Activated CD8-positive, alpha-beta memory T cell treated with anti-CD3 and anti-CD28 coated beads, Interleukin-2, amount 50 U/mL, for 4 hours (primary cell): ENCODE results near the gene PWP2.

Experiments used
- DNase-seq: peaks from one replicate; pipeline ENCODE4 v3.0.0-alpha.2; 2020

Gene PWP2

DNA sequence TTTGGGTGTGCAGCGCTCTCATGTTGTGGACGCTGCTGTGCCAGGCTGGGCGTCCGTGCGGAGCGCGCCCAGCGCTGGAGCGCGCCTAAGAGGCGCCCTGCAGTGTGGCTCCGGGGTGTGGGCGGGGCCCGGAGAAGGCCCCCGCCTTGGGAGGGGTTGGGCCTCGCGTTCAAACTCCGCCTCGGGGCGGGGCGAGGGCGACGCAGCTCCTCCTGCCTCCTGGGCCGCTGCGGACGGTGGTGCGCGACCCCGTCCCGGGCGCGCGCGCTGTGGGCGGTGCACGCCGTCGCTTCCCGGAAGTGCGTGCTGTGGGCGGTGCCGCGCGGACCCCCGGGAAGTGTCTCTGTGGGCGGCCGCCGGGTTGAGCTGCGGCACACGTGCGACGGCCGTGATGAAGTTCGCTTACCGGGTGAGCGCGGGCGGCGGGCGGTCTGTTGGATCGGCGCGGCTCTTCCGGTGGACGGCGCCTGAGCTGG, at the start of gene PWP2:
TSS of gene PWP2 (plus strand) at position 374 of the 476 bp plus-strand sequence. CDS start at position 392, 18 bp downstream.
- DNase-seq = peak; percentile 70

DNA sequence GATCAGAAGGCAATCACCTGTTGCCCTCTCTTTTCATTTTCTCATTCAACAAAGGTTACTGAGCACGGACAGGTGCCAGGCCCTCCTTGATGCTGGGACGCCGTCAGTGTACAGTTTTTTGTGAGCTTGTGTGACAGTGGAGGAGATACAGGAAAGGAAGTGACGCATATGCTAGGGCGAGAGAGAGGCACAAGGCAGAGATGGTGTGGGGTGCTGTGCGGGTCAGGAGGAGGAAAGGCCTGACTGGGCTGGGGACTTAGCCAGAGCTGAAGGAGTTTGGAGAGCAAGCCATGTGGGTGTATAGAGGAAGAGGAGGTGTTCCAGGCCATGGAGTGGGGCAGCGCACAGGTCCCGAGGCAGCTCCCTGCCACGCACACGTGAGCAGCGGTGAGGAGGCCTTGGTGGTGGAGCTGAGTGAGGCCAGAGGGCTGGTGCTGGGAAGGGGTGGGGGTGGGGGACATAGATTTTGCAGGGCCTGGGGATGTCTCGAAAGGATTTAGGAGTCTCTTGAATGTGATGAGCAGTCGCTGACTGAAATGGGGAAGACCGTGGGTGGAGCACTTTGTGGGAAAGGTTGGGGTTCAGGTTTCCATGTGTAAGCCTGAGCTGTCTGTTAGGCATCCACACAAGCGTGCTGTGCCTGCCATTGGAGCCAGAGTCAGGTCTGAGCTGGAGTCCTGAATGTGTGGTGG, 49.1 kb upstream of the PWP2 start:
- no peak for DNase-seq

DNA sequence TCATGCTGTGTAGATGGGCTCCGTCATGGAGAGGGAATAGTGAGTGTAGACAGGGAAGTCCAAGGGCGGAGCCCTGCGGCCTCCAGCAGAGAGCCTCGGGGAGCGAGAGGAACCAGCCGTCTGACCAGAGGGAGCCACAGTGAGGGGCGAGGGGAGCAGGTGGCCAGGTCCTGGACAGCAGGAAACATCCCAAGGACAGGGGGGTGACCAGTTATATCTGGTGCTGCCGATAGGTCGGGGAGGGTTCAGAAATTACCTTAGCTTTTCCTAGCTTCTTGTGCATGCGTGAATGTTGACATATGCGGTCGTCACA, 48.6 kb upstream of the PWP2 start:
- DNase-seq = no peak

DNA sequence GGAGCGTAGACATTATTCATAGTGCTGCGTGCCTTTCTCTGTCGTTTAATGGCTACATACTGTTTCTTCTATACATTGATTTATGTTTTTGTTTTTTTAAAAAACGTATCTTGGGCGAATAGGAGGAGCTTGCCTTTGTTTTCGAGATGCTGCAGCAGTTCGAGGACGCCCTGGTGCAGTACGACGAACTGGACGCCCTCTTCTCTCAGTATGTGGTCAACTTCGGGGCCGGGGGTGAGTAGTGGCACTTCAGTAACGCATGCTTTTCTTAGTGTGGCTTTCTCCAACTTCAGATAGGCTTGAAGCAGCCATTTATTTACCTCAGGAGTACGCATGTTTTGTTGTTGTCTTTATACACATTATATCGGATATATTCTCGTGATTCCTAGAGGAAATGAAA, 48.2 kb upstream of the PWP2 start:
- DNase-seq = no peak

DNA sequence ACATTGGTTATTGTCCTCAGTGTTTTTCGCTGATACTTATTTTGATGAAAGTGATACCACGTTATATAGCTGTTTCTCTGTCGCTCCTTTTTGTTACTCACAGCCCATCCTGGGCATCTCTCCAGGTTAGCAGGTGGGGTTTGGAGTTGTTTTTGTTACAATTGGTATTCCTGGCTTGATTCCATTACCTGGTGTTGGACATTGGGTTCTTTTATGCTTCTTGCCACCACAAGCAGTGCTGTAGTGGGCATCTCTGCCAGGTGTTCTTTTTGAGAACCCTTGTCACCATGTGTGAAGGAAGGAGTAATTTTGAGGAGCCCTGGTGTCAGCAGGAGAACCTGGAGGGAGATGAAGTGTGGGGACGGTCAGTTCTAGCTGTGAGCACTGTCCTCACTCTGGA, 47.5 kb upstream of the PWP2 start:
- DNase-seq = no peak

DNA sequence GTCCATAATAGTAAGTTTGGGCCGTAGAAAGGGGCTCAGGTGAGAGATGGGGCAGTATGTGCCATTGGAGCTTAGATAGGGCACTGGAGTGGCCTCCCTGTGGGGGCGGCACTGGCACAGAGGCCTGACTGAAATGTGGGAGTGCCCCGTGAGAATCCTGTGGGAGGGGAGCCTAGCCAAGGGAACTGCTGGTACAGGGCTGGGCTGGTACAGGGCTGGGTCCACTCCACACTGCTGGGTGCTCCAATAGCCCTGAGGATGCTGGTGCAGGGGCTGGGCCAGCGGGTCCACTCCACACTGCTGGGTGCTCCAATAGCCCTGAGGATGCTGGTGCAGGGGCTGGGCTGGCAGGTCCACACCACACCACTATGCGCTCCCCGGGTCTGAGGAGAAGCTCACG, 44.8 kb upstream of the PWP2 start:
- no peak for DNase-seq

DNA sequence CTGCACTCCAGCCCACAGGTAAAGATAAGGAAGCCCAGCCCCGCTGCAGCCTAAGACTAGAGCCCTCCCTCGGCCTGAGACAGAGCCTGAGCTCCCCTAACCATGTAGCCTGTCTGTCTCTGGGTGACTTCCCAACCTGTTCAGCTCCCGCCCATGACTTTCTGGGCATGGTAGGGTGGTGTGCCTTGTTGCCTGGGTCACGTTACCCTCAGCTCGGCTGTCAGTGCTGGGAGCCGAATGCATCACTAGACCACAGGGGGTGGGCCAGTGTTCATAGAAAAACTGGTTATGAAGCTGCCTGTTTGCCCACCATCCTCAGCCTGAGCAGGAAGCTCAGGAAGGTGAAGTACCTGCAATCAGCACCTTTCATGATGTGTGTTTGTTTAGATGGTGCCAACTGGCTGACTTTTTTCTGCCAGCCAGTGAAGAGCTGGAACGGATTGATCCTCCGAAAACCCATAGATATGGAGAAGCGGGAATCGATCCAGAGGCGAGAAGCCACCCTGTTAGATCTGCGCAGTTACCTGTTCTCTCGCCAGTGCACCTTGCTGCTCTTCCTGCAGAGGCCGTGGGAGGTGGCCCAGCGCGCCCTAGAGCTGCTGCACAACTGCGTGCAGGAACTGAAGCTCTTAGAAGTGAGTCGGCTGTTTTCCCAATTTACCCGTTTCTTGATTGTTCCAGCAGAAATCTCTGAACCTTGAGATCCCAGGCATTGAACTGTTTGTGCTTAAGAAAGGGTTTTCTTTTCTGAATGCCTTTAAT, 43.9 kb upstream of the PWP2 start:
- DNase-seq = no peak

DNA sequence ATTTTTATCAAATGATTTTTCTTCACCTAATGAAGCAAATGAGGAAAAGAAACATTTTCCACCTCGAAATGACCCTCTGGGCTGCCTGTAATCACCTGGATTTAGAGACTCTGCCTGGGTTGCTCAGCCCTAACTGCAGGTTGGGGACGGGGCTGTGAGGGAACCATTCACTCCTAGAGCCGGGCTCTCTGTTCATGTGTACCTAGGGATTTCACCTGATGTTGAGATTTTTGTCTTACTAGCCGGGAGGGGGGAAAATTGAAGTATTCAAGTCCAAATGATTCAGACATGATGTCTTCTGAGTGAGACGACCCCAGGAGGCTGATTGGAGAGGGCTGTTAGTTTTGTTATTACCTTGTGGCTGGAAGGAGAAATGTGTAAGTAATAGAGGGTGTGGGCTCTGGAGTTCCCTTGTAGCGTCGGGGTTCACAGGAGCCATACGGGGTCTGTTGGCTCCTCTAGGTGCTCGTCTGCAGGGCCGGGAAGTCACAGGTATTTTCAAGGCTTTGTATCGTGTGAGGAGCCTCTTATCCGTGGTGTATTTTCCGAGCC, 42.3 kb upstream of the PWP2 start:
- DNase-seq = no peak

DNA sequence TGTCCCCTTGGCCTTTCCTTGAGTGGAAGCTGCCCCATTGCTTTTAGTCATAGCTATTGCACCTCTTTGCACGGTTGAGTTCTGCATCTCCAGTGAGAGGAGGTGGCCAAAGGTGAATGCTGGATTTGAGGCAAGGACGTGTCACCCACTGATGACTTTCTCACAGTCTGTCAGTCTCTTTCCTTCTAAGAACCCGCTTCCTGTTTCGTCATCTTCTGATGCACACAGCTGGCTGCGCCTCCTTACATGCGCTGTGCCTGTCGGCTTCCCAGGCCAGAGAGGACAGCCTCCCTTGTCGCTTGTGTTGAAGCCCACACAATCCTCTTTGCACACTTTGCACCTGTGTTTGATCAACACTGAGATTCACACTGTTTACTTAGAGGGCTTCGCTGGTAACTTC, 41.8 kb upstream of the PWP2 start:
- peak; percentile 75 for DNase-seq

DNA sequence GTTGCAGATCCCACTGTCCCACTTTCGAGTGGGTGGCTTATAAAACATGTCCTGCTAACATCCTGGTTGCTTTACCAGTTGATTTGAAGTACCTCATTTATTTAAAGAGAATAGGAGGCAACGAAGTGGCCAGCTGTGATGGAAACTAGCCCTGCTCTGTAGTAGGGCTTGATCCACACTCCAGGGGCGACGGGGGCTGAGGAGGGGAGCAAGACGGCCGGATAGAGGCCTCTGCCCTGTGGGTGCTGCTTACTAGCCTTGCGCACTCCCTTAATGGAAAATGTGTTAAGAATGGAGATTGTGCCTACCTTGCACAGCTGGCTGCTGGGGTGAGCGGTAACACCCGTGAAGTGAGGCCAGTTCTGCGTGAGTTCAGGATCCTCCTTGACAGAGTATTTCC, 41.1 kb upstream of the PWP2 start:
- DNase-seq = no peak

DNA sequence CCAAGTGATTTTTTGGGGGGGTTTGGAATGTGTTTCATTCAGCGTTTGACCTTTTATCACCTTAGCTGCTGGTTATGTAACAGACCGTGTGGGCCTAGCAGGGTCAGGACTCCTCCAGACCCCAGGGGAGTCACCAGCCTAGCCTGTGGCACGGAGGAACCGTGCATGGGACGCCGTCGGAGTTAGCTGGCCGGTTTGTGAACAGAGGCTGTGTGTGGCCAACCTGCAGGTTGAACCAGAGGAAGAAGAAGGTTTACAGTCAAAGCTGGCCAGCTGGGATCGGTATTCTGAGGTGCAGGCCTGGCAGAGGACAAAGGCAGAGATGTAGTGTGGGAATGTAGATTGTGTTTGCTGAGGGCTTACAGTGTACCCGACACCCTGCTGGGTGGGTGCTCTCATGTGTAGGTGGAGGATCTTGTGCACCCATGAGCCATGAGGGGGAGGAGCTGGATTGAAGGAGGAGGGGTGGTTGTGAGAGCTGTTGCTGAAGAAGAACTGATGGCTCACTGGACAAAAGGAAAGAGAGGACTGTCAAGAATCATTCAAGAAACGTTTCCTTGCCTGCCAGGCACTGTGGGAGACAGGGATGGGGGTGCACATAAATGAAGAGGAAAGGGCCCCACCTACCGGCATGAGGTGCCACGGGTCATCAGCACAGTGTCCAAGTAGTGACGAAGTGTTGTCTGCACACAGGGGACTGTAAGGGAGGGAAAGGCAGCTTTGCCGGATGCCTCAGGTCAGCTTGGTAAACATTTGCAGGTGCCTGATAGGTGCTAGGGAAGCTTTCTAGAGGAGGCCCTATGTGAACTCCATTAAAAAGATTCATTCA, 40.0 kb upstream of the PWP2 start:
- no peak for DNase-seq

DNA sequence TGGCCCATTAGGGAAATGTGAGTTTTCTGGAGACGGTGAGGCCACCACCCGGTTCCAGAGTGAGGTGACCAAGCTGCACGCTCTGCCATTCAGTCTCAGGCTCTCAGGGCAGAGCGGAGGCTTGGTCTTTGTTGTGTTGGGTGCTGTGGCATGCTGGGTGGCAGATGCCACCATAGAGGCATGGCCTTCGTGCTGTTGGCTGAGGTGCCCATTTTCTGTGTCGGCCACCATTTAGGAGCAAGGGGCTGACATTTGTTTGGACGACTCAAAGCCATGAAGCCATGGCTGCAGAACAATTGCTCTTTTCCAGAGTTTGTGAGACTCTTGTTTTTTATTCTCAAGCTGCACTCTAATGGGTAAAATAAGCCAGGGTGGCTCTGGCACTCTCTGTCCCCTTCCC, 36.8 kb upstream of the PWP2 start:
- DNase-seq = no peak

DNA sequence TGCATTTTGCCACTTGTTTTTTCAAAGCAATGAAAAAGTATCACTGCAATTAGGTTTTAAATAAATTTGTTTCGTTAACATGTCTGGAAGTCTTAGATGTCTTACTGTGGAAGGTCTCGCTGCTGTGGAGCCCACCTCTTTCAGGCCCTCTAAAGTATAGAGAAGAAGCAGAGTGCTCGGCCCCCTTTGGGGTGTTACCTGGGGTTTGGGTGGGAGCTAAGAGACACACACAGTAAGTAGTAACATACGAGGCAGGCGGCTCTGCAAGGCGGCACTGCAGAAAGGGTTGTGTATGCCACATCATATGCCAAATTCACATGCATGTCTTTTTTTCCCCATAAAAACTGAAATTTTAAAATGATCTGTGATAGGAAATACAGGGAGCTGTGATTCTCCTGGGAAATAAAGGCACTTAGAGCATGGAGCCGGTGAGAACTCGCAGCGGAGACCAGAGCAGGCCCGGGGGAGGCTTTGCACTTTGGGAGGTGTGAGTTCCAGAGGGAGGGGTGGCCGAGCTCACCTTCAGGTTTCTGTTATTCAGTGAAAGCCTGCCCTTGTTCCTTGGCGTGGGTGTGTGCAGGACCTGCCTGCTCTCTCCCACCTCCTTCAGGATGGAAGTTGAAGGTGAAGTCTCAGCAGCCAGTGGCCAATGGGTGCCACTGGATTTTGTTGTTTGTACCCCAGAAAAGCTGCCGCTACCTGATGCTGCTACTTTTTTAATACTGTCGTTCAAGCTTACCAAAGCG, 35.7 kb upstream of the PWP2 start:
- DNase-seq = no peak

DNA sequence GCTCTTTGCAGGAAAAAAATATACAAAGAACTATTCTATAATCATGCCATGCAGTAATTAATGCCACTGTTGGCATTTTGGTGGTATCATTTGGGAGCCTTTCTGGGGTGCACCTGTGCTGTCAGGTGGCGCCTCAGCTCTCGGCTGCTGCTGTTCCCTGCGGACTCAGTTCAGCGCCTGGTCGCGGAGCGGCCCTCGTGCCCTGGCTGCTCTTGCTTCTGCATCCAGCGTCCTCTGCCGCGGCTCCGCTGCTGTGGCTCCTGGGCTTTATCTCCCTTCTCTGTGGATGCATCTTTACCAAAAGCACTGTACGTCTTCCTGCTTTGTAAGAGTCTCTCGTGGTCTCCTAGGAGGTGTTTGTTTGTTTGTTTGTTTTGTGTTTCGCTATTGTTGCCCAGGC, 35.1 kb upstream of the PWP2 start:
- no peak for DNase-seq

DNA sequence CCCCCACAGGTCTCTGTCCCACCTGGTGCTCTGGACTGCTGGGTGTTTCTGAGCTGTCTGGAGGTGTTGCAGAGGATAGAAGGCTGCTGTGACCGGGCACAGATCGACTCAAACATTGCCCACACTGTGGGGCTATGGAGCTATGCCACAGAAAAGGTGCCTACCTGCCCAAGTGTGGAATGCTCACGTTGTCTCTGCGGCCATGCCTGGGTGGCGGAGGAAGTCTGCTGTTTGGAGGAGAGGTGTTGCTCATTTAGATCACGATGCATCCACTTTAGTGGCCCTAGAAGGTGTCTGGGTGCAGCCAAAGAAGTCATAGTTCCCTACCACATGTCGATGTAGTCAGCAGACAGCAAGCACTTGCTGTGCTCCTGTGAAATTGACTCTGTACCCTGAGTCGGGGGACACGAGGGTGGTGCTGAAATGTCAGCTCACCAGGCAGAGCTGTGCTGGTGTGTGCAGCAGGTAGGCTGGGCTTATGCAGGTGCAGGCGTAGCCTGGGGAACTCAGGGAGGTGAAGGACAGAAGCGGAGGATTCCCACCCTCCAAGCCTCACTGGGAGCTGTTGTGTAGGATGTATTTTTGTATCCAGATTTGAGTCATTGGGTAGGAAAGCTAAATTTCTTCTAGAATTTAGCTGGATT, 32.8 kb upstream of the PWP2 start:
- no peak for DNase-seq

DNA sequence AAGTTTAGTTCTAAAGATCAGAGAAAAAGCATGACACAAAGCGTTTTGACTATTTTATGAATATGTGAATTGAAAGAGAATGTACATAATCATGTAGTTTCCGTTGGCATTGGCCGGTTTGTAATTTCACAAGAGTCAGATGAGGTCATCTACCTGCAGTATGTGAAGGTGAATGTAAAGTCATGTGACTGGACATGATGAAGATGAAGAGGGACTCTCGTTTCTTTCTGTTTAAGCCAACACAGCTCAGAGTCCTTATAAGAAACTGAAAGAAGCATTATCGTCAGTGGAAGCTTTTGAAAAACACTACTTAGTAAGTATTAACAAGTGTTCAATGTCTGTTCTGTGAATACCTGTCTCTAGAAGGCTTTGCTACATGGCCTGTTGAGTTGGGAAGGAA, 30.9 kb upstream of the PWP2 start:
- no peak for DNase-seq

DNA sequence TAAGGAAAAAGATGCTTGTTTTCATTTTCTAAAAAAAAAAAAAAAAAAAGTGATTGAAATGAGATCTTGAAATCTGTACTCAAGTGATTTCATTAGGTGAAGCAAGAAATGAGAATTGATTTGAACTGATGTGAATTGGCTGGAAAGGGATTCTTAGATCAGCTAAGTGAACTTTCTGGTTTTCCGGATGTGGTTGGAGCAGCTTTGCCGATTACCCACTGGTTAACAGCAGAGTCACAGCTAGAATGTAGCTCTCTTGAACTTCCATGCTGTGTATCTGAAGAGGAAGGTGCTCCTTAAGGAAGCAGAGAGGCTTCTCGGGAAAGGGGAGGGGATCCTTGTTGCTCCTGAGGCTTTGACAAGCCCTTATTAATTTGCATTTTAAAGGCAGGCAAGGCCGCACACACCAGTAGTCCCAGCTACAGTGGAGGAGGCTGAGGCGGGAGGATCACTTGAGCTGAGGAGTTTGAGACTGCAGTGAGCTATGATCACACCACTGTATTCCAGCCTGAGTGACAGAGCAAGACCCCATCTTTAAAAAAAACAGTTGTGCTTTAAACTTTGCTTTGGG, 28.7 kb upstream of the PWP2 start:
- no peak for DNase-seq

DNA sequence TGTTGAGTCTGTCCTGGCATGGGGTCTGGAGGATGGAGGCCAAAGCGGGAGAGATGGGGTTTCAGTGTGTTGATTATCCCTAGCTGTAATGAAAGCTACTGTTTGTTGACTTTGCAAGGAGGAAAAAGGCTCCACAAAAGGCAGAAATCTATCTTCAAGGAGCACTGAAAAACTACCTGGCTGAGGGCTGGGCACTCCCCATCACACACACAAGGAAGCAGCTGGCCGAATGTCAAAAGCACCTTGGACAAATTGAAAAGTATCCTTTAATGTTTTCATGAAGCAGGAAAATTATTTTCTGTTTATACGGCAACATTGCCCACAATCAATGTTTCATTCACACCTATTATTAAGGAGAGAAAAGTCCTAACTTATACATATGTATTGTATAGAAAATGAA, 27.8 kb upstream of the PWP2 start:
- DNase-seq = no peak

DNA sequence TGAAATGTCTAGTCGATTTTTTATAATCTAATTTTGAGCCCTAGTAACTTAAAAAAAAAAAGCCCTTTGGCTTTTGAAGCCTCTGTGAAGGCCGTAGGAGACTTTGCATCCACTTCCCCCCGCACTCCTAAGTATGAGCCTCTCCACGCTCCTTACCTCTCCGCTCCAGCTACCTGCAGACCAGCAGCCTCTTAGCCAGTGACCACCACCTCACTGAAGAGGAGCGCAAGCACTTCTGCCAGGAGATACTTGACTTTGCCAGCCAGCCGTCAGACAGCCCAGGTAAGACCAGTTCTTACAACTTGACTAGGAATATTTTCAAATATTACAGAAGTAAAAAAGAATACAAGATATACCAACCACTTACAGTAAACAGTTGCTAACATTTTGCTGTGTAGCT, 27.4 kb upstream of the PWP2 start:
- DNase-seq = no peak

DNA sequence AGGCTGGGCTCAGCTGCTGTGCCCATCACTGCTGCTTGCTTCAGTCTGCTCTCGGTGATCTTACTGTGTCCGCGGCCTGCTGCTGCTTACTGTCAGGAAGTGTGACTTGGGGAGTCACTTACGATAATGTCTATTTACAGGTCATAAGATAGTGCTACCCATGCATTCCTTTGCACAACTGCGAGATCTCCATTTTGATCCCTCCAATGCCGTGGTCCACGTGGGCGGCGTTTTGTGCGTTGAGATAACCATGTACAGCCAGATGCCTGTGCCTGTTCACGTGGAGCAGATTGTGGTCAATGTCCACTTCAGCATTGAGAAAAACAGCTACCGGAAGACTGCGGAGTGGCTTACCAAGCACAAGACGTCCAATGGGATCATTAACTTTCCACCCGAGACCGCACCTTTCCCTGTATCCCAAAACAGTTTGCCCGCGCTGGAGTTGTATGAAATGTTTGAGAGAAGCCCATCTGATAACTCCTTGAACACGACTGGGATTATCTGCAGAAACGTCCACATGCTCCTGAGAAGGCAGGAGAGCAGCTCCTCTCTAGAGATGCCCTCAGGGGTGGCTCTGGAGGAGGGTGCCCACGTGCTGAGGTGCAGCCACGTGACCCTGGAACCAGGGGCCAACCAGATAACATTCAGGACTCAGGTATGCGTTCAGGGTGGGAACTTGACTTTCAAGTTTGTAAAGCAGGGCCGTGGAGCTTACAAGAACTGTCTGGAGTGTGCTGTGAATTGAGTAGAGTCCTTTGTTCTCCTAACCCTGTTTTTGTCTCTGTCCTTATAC, 24.4 kb upstream of the PWP2 start:
- no peak for DNase-seq
